ENCODE measurements around the gene HYI.

HYI gene

DNA sequence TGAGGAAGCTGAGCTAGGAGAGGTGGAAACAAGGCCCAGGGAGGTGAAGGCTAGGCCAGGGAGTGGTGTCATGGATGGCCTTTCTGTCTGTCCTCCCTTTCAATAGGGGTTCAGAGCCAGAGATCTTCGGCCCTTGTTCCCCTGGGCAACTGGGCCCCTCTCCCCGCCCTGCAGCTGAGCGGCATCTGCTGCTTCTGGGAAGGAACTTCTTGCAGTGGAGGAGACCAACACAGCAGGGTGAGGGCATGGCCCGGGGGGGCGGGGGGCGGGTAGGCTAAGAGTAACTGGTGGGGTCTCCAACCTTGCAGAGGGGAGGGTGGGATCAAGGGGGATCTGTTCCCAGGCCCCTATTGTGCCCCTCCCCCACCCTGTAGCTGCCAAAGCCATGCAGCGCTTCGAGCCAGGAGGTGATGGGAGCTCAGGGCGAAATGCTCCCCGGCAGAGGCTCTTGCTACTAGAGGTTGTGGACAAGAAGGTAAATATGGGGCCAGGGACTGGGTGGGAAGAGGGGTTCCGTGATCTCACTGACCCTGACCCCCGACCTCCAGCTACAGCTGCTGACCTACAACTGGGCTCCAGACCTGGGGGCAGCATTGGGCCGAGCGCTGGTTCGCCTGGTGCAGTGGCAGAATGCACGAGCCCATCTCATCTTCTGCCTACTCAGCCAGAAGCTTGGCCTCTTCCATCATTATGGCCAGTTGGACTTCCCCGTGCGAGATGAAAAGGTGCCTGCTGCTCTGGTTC is 11.7 kb downstream of the HYI start:
- H3K4me3 ChIP-seq (replicated peaks; ENCODE audit: insufficient read depth, low read length) = no peak overlapping the region
- H3K27me3 ChIP-seq (ENCODE audit: insufficient read depth, poor library complexity, severe bottlenecking) = no peaks in the 10 kb centered on the region
- no peak for TF ChIP-seq POLR2AphosphoS5 (IDR thresholded peaks at IDR 0.05; ENCODE audit: low read depth)
- no peak for TF ChIP-seq GABPA (IDR thresholded peaks at IDR 0.05; ENCODE audit: low read depth)
- no peak for TF ChIP-seq SPI1 (IDR thresholded peaks at IDR 0.05; ENCODE audit: borderline replicate concordance, low read depth)
- TF ChIP-seq, protein P1, sequence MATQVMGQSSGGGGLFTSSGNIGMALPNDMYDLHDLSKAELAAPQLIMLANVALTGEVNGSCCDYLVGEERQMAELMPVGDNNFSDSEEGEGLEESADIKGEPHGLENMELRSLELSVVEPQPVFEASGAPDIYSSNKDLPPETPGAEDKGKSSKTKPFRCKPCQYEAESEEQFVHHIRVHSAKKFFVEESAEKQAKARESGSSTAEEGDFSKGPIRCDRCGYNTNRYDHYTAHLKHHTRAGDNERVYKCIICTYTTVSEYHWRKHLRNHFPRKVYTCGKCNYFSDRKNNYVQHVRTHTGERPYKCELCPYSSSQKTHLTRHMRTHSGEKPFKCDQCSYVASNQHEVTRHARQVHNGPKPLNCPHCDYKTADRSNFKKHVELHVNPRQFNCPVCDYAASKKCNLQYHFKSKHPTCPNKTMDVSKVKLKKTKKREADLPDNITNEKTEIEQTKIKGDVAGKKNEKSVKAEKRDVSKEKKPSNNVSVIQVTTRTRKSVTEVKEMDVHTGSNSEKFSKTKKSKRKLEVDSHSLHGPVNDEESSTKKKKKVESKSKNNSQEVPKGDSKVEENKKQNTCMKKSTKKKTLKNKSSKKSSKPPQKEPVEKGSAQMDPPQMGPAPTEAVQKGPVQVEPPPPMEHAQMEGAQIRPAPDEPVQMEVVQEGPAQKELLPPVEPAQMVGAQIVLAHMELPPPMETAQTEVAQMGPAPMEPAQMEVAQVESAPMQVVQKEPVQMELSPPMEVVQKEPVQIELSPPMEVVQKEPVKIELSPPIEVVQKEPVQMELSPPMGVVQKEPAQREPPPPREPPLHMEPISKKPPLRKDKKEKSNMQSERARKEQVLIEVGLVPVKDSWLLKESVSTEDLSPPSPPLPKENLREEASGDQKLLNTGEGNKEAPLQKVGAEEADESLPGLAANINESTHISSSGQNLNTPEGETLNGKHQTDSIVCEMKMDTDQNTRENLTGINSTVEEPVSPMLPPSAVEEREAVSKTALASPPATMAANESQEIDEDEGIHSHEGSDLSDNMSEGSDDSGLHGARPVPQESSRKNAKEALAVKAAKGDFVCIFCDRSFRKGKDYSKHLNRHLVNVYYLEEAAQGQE (IDR thresholded peaks at IDR 0.05; ENCODE audit: insufficient replicate concordance, low read depth) = no peak
- TF ChIP-seq, protein P2, sequence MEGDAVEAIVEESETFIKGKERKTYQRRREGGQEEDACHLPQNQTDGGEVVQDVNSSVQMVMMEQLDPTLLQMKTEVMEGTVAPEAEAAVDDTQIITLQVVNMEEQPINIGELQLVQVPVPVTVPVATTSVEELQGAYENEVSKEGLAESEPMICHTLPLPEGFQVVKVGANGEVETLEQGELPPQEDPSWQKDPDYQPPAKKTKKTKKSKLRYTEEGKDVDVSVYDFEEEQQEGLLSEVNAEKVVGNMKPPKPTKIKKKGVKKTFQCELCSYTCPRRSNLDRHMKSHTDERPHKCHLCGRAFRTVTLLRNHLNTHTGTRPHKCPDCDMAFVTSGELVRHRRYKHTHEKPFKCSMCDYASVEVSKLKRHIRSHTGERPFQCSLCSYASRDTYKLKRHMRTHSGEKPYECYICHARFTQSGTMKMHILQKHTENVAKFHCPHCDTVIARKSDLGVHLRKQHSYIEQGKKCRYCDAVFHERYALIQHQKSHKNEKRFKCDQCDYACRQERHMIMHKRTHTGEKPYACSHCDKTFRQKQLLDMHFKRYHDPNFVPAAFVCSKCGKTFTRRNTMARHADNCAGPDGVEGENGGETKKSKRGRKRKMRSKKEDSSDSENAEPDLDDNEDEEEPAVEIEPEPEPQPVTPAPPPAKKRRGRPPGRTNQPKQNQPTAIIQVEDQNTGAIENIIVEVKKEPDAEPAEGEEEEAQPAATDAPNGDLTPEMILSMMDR (IDR thresholded peaks at IDR 0.05; ENCODE audit: insufficient read depth, low read length) = no peak
- no peak overlapping the region for H3K27ac ChIP-seq (replicated peaks)
- no peak for DNase-seq (ENCODE audit: low read depth in 1 of 2, low spot score in 1 of 2)

- TF ChIP-seq POLR2AphosphoS5 (IDR thresholded peaks at IDR 0.05; ENCODE audit: low read depth) (no peak), SPI1 (IDR thresholded peaks at IDR 0.05; ENCODE audit: borderline replicate concordance, low read depth) (no peak), GABPA (IDR thresholded peaks at IDR 0.05; ENCODE audit: low read depth) (no peak)
- TF ChIP-seq, protein P2 (IDR thresholded peaks at IDR 0.05; ENCODE audit: insufficient read depth, low read length) = no peak
- TF ChIP-seq, protein P1 (IDR thresholded peaks at IDR 0.05; ENCODE audit: insufficient replicate concordance, low read depth) = no peak
Measured at GRCh38 chr1:43441166-43441893, 12.4 kb downstream of the HYI start.

GRCh38 chr1:43440358-43440757 is 13.4 kb downstream of the HYI start:
- no peak for DNase-seq (ENCODE audit: low read depth in 1 of 2, low spot score in 1 of 2)
- Histone ChIP-seq H3K27ac (replicated peaks) (no peak overlapping the region), H3K4me3 (replicated peaks; ENCODE audit: insufficient read depth, low read length) (no peak overlapping the region), H3K27me3 (ENCODE audit: insufficient read depth, poor library complexity, severe bottlenecking) (no peaks in the 10 kb centered on the region)
- TF ChIP-seq, protein P1 (IDR thresholded peaks at IDR 0.05; ENCODE audit: insufficient replicate concordance, low read depth) = no peak
- TF ChIP-seq, protein P2 (IDR thresholded peaks at IDR 0.05; ENCODE audit: insufficient read depth, low read length) = no peak
- TF ChIP-seq GABPA (IDR thresholded peaks at IDR 0.05; ENCODE audit: low read depth) (no peak), SPI1 (IDR thresholded peaks at IDR 0.05; ENCODE audit: borderline replicate concordance, low read depth) (no peak), POLR2AphosphoS5 (IDR thresholded peaks at IDR 0.05; ENCODE audit: low read depth) (no peak)

More at GRCh38 chr1:43441166-43441893, 12.4 kb downstream of the HYI start:
- no peak overlapping the region for H3K27ac ChIP-seq (replicated peaks)
- no peaks in the 10 kb centered on the region for H3K27me3 ChIP-seq (ENCODE audit: insufficient read depth, poor library complexity, severe bottlenecking)
- H3K4me3 ChIP-seq (replicated peaks; ENCODE audit: insufficient read depth, low read length) = no peak overlapping the region
- DNase-seq (ENCODE audit: low read depth in 1 of 2, low spot score in 1 of 2) = no peak
